Measurements from ENCODE around the gene SEMA6A.

SEMA6A gene

GRCh38 chr5:116409591-116410296, 164.9 kb downstream of the SEMA6A start:
- no peak for DNase-seq (ENCODE audit: low read depth)

GRCh38 chr5:116406306-116407041, 168.1 kb downstream of the SEMA6A start:
- no peak for DNase-seq (ENCODE audit: low read depth)

GRCh38 chr5:116404792-116405191, 169.8 kb downstream of the SEMA6A start:
- DNase-seq (ENCODE audit: low read depth): no peak

DNA sequence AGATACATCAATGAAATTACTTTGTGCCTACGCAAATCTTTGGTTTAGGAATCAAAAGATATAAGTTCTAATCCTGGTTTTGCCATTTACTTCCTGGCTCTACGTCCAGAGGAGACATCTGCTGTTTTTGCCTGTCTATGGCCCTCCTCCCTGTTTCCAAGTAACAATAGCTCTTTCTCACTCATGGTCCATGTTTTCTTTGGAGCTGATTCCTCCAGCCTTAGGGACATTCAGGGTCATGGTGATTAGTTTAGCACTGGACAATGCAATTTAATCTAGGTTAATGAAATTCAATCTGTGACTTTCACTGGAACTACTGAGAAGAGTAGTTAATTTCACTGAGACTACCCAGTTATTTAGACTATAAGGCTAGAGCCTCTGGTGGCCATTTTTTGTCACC, 170.6 kb downstream of the SEMA6A start:
- DNase-seq (ENCODE audit: low read depth): no peak

GRCh38 chr5:116402235-116402634, 172.4 kb downstream of the SEMA6A start:
- no peak for DNase-seq (ENCODE audit: low read depth)

DNA sequence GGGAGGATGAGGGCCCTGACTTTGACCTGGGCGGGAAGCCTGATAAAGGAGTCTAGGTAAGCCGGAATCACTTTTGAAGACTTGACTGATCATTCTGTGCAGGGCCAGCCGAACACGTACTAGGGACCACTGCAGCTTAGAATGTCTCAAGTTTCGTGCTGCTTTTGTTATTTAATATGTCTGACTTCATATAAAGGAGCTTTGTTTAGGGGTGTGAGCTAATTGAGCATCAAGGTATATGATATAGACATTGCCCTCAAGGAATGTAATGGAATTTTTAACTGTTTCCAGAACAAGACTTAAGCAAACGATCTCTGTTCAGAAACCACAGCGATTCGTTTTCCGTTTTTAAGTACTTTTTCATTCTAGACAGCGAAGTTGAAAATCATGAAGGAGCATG, 173.0 kb downstream of the SEMA6A start:
- DNase-seq (ENCODE audit: low read depth): no peak

DNA sequence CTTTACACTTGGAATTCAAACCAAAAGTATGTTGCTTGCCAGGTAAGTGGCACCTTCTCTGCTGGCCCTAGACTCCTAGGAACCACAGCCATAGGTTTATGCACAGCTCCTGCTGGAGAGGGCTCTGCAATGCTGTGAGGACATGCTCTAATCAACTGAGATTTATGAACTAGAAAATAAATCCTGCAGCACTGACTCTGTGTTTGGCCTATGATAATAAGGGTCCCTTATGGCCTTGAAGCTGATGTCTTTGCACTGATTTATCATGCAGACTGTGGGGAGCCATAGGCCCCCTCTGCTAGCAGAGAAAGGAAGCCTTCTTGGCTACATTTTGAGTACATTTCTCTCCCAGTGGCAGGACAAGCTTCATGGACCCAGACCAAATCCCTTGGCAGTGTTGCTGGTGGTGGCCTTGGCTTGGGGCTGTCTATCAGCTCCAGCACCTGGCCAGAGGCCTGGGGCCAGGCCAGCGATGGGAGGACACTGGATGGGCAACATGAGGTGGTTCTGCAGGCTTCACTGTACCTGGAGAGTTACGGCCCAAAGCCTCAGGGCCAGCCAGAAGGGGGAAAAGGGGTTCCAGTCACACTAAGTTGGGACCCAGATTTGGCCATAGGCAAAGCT, 178.0 kb downstream of the SEMA6A start:
- no peak for DNase-seq (ENCODE audit: low read depth)

DNA sequence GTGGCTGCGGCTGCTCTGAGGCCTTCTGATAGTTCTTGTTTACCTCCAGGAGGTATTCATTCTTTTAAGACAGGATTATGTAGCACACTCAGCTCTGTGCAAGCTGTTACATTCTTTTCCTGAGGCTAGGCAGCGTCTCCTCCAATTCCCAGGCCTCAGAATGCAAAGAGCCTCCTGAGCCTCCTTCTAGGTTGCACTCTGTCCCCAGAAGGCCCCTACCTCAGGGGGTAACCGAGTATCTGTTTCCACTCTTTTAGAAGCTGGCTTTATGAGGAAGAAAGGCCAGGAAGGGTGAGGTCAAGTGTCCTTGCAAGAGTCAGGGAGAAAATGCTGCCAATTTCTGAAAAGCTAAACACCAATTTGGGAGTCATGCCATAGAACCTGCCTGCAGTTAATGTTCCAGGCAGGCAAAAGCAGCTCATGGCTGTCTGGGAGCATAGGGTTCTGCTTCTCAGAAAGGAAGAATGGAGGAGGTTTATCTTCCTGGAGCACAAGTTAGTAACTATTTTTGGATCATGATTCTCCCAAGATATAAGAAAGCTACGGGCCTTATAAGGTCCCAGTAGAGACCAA, 178.9 kb downstream of the SEMA6A start:
- DNase-seq (ENCODE audit: low read depth): no peak

- DNase-seq (ENCODE audit: low read depth): no peak
Measured at GRCh38 chr5:116395226-116395625, 179.4 kb downstream of the SEMA6A start.

- DNase-seq (ENCODE audit: low read depth): no peak
Measured at GRCh38 chr5:116394186-116394867, 180.3 kb downstream of the SEMA6A start.

All from stimulated activated CD8-positive, alpha-beta memory T cell treated with anti-CD3 and anti-CD28 coated beads, Interleukin-12 subunit alpha, Interleukin-12 subunit beta, amount 100 ng/mL, for 4 hours (primary cell).